LoVo (cell line): ENCODE results near the gene LPP.
"Not testable (repeated sequence)": the region's sequence is repeated elsewhere in the genome, so short reads cannot be mapped to it uniquely, and the experiment has no call there.

ENCODE experiments used
- DNase-seq: peaks from one replicate; pipeline ENCODE4 v3.0.0-alpha.2; 2016; ENCODE audit warnings: low spot score

The LPP gene

GRCh38 chr3:188401244-188401993 lies 247.5 kb downstream of the LPP start:
- no peak for DNase-seq

- no peak for DNase-seq
Measured at GRCh38 chr3:188402229-188402628, 248.3 kb downstream of the LPP start.

GRCh38 chr3:188403404-188403803 lies 249.4 kb downstream of the LPP start:
- DNase-seq: no peak

DNA sequence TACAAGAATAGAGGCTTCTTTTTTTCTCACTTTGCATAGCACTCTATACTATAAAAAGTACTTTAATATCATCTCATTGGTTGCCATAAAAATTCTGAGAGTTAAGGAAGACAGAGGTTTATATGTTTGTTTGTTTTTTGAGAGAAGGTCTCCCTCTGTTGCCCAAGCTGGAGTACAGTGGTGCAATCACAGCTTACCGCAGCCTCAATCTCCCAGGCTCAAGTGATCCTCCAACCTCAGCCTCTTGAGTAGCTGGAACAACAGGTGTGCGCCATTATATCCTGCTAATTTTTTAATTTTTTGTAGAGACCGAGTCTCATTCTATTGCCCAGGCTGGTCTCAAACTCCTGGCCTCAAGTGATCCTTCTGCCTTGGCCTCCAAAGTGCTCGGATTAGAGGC lies 250.2 kb downstream of the LPP start:
- no peak for DNase-seq

- DNase-seq: no peak
Measured at GRCh38 chr3:188404701-188405100, 250.7 kb downstream of the LPP start.

GRCh38 chr3:188407158-188407880 lies 253.4 kb downstream of the LPP start:
- DNase-seq: no peak

- DNase-seq: no peak
Measured at GRCh38 chr3:188408831-188409230, 254.9 kb downstream of the LPP start.

- DNase-seq: no peak
Measured at GRCh38 chr3:188411750-188412149, 257.8 kb downstream of the LPP start.

GRCh38 chr3:188415196-188415595 lies 261.2 kb downstream of the LPP start:
- DNase-seq: no peak

DNA sequence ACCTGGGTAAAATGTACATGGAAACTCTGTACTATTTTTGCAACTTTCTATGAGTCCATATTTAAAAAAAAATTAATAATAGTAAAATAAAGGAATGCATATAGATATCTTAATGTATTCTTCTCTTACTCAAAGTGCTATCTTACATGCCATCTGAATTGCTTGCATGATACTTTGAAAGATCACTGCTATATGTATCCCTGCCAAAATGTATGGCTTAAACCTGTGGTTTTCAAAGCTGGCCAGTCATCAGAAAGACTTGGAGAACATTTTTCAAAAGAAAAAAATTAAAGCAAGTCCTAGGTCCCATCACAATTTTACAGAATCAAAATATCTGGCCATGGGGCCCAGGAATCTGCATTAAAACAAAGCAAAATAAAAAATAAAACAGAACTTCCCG lies 262.1 kb downstream of the LPP start:
- DNase-seq: no peak

- no peak for DNase-seq
Measured at GRCh38 chr3:188417271-188417696, 263.3 kb downstream of the LPP start.

DNA sequence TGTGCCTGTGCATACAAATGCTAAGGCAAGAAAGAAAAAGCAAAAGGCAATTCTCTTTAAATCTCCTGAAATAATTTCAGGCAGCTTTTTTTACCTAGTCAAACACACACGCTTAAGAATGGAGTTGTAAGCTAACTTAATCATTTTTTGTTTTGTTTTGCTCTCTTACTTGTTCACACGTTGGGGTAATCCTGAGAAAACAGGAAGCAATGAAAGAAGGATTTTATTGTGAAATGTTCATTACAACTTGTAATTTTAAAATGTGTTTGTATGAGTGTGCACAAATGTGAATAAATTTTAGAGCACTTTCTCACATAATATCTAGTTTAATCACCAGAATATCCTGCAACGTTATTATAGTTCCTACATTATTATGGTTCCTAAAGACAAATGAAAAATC lies 263.8 kb downstream of the LPP start:
- no peak for DNase-seq

GRCh38 chr3:188421151-188421821 lies 267.3 kb downstream of the LPP start:
- DNase-seq: no peak

DNA sequence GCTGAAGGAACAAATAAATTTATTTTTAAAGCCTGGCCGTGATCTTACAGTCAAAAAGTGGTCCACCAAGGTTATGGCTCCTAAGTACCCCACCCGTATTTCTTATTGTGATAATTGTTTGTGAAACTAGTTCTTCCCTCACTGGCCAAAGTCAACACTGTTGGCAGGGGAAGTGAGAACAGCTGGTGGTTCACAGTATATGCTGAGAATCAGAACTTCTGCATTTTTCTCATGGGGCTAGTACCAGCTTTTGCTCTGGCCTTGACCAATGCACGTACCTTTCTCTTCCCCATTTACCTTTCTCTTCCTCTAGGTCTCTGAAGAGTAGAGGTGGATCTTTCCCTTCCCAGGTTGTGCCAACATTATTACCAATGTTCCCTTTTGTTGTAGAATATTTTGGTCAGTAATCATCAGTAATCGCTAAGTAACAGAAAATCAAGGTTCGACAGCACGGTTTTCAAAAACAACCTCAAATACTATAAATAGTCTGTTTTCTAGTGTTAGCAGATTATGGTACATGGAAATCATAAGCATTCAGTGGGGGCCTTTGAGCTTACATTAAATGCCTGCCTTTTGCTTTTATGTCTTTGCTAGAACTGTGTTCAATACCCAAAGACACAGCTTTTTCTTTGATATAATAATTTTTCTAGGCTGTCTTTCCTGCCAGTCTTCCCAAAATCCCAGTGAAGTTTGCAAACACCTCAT lies 268.0 kb downstream of the LPP start:
- DNase-seq: no peak

GRCh38 chr3:188427981-188428380 lies 274.0 kb downstream of the LPP start:
- not testable (repeated sequence) for DNase-seq

DNA sequence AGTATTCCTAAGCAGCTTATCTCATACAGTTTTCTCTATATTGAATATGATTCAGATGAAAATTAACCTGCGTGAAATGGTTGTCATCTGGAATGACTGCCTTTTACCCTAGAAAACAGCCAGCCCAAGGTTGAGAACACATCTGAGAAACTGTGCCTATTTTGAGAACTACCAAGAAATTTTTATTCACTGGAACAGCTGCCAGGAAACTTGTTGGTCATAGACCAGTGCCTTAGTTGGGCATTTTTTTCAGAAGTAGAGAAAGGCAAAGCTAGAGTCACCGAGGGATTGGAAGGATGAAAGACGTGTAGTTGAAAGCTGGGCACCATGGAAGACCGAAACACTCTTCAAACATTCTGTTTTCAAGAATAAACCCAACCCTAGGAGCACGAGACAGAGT lies 277.1 kb downstream of the LPP start:
- no peak for DNase-seq

- DNase-seq: peak; percentile 79
Measured at GRCh38 chr3:188431553-188431952, 277.6 kb downstream of the LPP start.

- DNase-seq: no peak
Measured at GRCh38 chr3:188432802-188433520, 279.0 kb downstream of the LPP start.

DNA sequence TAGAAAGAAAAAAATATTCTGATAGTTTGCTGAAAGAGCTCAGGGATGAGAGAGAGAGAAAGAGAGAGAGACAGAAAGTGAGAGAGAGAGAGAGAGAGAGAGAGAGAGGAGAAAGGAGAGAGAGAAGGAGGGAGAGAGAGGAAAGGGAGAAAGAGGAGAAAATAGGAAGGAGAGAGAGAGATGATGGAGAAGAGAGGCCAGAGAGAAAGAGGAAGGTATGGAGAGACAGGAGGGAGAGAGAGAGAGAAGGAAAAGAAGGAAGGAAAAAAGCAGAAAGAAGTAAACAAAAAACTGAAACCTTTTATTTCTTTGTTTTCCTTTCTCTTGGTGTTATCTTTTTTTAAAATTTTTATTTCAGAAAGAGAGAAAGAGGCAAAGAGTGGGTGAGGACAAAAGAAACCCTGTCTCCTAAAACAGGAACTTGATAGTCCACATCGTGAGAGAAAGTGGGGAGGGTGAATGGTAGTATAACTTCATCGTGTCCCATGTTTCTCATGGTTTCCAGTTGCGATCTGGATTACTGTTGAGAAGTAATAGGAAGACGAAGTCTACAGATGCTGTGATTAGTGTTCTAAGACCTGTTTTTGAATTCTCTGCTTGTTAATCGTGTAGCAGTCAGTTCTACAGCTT lies 279.7 kb downstream of the LPP start:
- no peak for DNase-seq

DNA sequence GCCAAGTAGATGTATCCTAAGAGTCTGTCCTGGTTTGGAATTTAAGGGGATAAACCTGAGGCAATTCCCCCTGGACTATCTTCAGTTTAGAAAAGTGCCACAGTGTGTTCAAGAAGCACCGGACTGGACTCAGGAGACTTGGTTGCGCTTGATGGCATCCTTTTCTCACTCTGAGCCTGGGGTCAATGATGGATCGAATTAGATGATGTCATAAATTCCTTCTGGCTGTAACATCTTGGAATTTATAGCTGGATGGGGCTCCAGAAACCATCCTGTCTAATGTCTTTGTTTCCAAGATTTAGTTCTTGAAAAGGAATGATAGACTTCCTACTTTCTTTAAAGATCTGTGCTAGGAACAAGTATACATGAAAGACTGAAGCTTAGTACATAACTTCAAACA lies 280.6 kb downstream of the LPP start:
- DNase-seq: no peak

- DNase-seq: no peak
Measured at GRCh38 chr3:188435266-188435665, 281.3 kb downstream of the LPP start.
